ENCODE results near the gene KRT33B. TPM values are rescaled to one million over a fixed set of nuclear protein-coding genes. Genes with fewer than 3 reads are reported as not detected.

Gene KRT33B
- total and polyA plus RNA-seq, 2 of the 13 experiments (the other 11 are each of a cell fraction or from before 2014, with no cell fraction given): not detected

- TF ChIP-seq PRDM15 (CRISPR knock-in tag; IDR thresholded peaks at IDR 0.05): no peak
- no peak for TF ChIP-seq MAFK (conservative IDR thresholded peaks at IDR 0.05 in 1 of 2, IDR thresholded peaks at IDR 0.05 in 1 of 2; ENCODE audit: low read length in 2 of 2)
- no peak for TF ChIP-seq HIC2 (CRISPR knock-in tag; IDR thresholded peaks at IDR 0.05; ENCODE audit: low read depth)
- TF ChIP-seq ZNF230 (CRISPR knock-in tag; IDR thresholded peaks at IDR 0.05): no peak
- TF ChIP-seq ZNF580 (CRISPR knock-in tag; IDR thresholded peaks at IDR 0.05; ENCODE audit: borderline replicate concordance, low read depth): peak; percentile 69; the same call in 1 of the 2 replicates
Measured at GRCh38 chr17:41329279-41329948, 40.2 kb downstream of the KRT33B start (continued).

GRCh38 chr17:41328207-41328606 is 41.4 kb downstream of the KRT33B start:
- Histone ChIP-seq H3K27ac (ENCODE audit: extremely low read length, insufficient read depth, low read length) (no peak overlapping the region), H3K4me3 (replicated peaks in 1 of 3; ENCODE audit: insufficient read depth in 1 of 3, low read depth in 2 of 3, low read length in 3 of 3) (no peak overlapping the region), H3K4me2 (ENCODE audit: low read depth, low read length) (no peak overlapping the region), H3K9ac (ENCODE audit: insufficient read depth, low read depth, low read length) (no peak overlapping the region), H2AFZ (ENCODE audit: low read length) (no peak overlapping the region), H3K79me2 (ENCODE audit: insufficient read depth, low read length) (no peaks in the 10 kb centered on the region), H3K27me3 (ENCODE audit: control insufficient read depth in 1 of 2, insufficient read depth in 2 of 2, low read length in 2 of 2) (peaks cover 0 to 11% of the 10 kb centered on the region in 2 experiments; a peak in 2 of 5 replicates), H3K9me3 (ENCODE audit: low read length) (no peaks in the 10 kb centered on the region), H3K36me3 (replicated peaks in 1 of 2; ENCODE audit: control insufficient read depth in 1 of 2, insufficient read depth in 2 of 2, low read length in 2 of 2) (no peaks in the 10 kb centered on the region), H4K20me1 (ENCODE audit: insufficient read depth, low read length) (no peaks in the 10 kb centered on the region), H3K4me1 (ENCODE audit: insufficient read depth, low read length) (no peaks in the 10 kb centered on the region)
- ATAC-seq (no peak), FAIRE-seq (no peak), DNase-seq (ENCODE audit: low spot score) (no peak)
- POLR2A ChIA-PET: no interaction called here
- WGBS (ENCODE audit: low lambda C conversion rate): 36% methylated on average over 7 of the region's 7 CpGs
- intact Hi-C loops (cut with micrococcal nuclease; ENCODE audit: unreplicated experiment) (no loop called here), in situ Hi-C loops (cut with HindIII; ENCODE audit: extremely low pct_ligation_motif_present, low pct_unique_long_range_greater_than_20kb) (no loop called here)
- no TSS peak for BruUV-seq (replicated peaks)
- CTCF ChIA-PET (ENCODE audit: low intra/inter-chr PET ratio, low total read pairs): interaction anchor here (3.1 kb wide), 1 partner anchor 419 kb away, joined by 32 read pairs; no protein-coding TSS in a partner anchor
- TF ChIP-seq SP140L (CRISPR knock-in tag; IDR thresholded peaks at IDR 0.05; ENCODE audit: borderline replicate concordance): no peak
- no peak for TF ChIP-seq SP4 (CRISPR knock-in tag; IDR thresholded peaks at IDR 0.05)
- no peak for TF ChIP-seq GMEB1 (CRISPR knock-in tag; IDR thresholded peaks at IDR 0.05; ENCODE audit: borderline replicate concordance)
